ENCODE data around the gene OR52I1. TPM values are rescaled to one million over a fixed set of nuclear protein-coding genes. Genes with fewer than 3 reads are reported as not detected.

The OR52I1 gene
- polyA plus RNA-seq, 3 donors: 0.09 TPM; not detected in 2

GRCh38 chr11:4551346-4551979 is 42.4 kb upstream of the OR52I1 start:
- Mint-ChIP-seq H3K4me3 (no peak overlapping the region), H3K9me3 (peaks cover 0 to 11% (median 6%) of the 10 kb centered on the region in 7 donors), H3K27ac (no peak overlapping the region), H3K27me3 (ENCODE audit: low read depth in 3 of 3) (peaks cover 5 to 9% (median 8%) of the 10 kb centered on the region in 3 donors), H3K36me3 (no peaks in the 10 kb centered on the region), H3K4me1 (no peaks in the 10 kb centered on the region)
- H3K4me3 ChIP-seq (replicated peaks in 1 of 3; ENCODE audit: low read depth in 2 of 3, low read length in 3 of 3): no peak overlapping the region
- H3K4me2 ChIP-seq (replicated peaks; ENCODE audit: extremely low read depth, low read length, poor library complexity, severe bottlenecking): no peak overlapping the region
- H3K9ac ChIP-seq (ENCODE audit: insufficient read depth, low read length, poor library complexity, severe bottlenecking): no peak overlapping the region
- intact Hi-C loops (cut with micrococcal nuclease): no loop called here
- no peak for DNase-seq
- peaks cover 0 to 4% of the 10 kb centered on the region in 2 donors for H3K9me3 ChIP-seq (replicated peaks in 1 of 2; ENCODE audit: control insufficient read depth in 1 of 2, insufficient read depth in 1 of 2, low read length in 2 of 2)
- no peaks in the 10 kb centered on the region for H4K20me1 ChIP-seq (ENCODE audit: insufficient read depth, low read length)
- H3K27ac ChIP-seq (ENCODE audit: low read depth in 1 of 2, low read length in 2 of 2): no peak overlapping the region
- H3K27me3 ChIP-seq (ENCODE audit: control insufficient read depth in 2 of 2, insufficient read depth in 2 of 2, low read length in 2 of 2): no peaks in the 10 kb centered on the region
- H3K79me2 ChIP-seq (ENCODE audit: insufficient read depth, low read length): no peaks in the 10 kb centered on the region
- H2AFZ ChIP-seq (ENCODE audit: insufficient read depth, low read depth, low read length, poor library complexity, severe bottlenecking): no peak overlapping the region
- no peaks in the 10 kb centered on the region for H3K36me3 ChIP-seq (replicated peaks in 1 of 2; ENCODE audit: control insufficient read depth in 1 of 2, insufficient read depth in 2 of 2, low read length in 2 of 2)
- TF ChIP-seq CTCF (IDR thresholded peaks at IDR 0.05): peak; percentile 38
- no peaks in the 10 kb centered on the region for H3K4me1 ChIP-seq (ENCODE audit: control insufficient read depth in 1 of 2, insufficient read depth in 2 of 2, low read length in 2 of 2)
- WGBS (ENCODE audit: insufficient coverage): 79% methylated on average over 6 of the region's 8 CpGs

- Histone ChIP-seq H3K4me2 (replicated peaks; ENCODE audit: extremely low read depth, low read length, poor library complexity, severe bottlenecking) (no peak overlapping the region), H3K27me3 (ENCODE audit: control insufficient read depth in 2 of 2, insufficient read depth in 2 of 2, low read length in 2 of 2) (no peaks in the 10 kb centered on the region), H3K9me3 (replicated peaks in 1 of 2; ENCODE audit: control insufficient read depth in 1 of 2, insufficient read depth in 1 of 2, low read length in 2 of 2) (no peaks in the 10 kb centered on the region), H3K27ac (ENCODE audit: low read depth in 1 of 2, low read length in 2 of 2) (no peak overlapping the region), H4K20me1 (ENCODE audit: insufficient read depth, low read length) (no peaks in the 10 kb centered on the region), H3K79me2 (ENCODE audit: insufficient read depth, low read length) (no peaks in the 10 kb centered on the region), H3K36me3 (replicated peaks in 1 of 2; ENCODE audit: control insufficient read depth in 1 of 2, insufficient read depth in 2 of 2, low read length in 2 of 2) (no peaks in the 10 kb centered on the region), H2AFZ (ENCODE audit: insufficient read depth, low read depth, low read length, poor library complexity, severe bottlenecking) (no peak overlapping the region), H3K9ac (ENCODE audit: insufficient read depth, low read length, poor library complexity, severe bottlenecking) (no peak overlapping the region), H3K4me1 (ENCODE audit: control insufficient read depth in 1 of 2, insufficient read depth in 2 of 2, low read length in 2 of 2) (no peaks in the 10 kb centered on the region), H3K4me3 (replicated peaks in 1 of 3; ENCODE audit: low read depth in 2 of 3, low read length in 3 of 3) (no peak overlapping the region)
- H3K27ac Mint-ChIP-seq: no peak overlapping the region
- no peaks in the 10 kb centered on the region for H3K4me1 Mint-ChIP-seq
- H3K4me3 Mint-ChIP-seq: no peak overlapping the region
- no peaks in the 10 kb centered on the region for H3K36me3 Mint-ChIP-seq
- intact Hi-C loops (cut with micrococcal nuclease): no loop called here
- DNase-seq: no peak
- 92% methylated on average over 2 of the region's 8 CpGs for WGBS (ENCODE audit: insufficient coverage)
- TF ChIP-seq CTCF (IDR thresholded peaks at IDR 0.05): no peak
- H3K9me3 Mint-ChIP-seq: peaks cover 4 to 26% (median 14%) of the 10 kb centered on the region in 7 donors
- H3K27me3 Mint-ChIP-seq (ENCODE audit: low read depth in 3 of 3): peaks cover 9 to 26% (median 21%) of the 10 kb centered on the region in 3 donors
Observed at GRCh38 chr11:4559527-4560440, 34.1 kb upstream of the OR52I1 start.

Measured in CD14-positive monocyte (primary cell).